ENCODE data around the gene CSN2. TPM values are rescaled to one million over a fixed set of nuclear protein-coding genes. Genes with fewer than 3 reads are reported as not detected.

Gene CSN2
- total and polyA plus RNA-seq, 10 of the 15 experiments (the other 5 are each of a cell fraction or from before 2014, with no cell fraction given), result not detected

- TF ChIP-seq, protein P1, sequence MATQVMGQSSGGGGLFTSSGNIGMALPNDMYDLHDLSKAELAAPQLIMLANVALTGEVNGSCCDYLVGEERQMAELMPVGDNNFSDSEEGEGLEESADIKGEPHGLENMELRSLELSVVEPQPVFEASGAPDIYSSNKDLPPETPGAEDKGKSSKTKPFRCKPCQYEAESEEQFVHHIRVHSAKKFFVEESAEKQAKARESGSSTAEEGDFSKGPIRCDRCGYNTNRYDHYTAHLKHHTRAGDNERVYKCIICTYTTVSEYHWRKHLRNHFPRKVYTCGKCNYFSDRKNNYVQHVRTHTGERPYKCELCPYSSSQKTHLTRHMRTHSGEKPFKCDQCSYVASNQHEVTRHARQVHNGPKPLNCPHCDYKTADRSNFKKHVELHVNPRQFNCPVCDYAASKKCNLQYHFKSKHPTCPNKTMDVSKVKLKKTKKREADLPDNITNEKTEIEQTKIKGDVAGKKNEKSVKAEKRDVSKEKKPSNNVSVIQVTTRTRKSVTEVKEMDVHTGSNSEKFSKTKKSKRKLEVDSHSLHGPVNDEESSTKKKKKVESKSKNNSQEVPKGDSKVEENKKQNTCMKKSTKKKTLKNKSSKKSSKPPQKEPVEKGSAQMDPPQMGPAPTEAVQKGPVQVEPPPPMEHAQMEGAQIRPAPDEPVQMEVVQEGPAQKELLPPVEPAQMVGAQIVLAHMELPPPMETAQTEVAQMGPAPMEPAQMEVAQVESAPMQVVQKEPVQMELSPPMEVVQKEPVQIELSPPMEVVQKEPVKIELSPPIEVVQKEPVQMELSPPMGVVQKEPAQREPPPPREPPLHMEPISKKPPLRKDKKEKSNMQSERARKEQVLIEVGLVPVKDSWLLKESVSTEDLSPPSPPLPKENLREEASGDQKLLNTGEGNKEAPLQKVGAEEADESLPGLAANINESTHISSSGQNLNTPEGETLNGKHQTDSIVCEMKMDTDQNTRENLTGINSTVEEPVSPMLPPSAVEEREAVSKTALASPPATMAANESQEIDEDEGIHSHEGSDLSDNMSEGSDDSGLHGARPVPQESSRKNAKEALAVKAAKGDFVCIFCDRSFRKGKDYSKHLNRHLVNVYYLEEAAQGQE (IDR thresholded peaks at IDR 0.05; ENCODE audit: low read depth, low read length), result no peak
- no peak for TF ChIP-seq IRF4 (IDR thresholded peaks at IDR 0.05; ENCODE audit: low read depth, low read length)
- no peak for TF ChIP-seq IKZF2 (IDR thresholded peaks at IDR 0.05)
- TF ChIP-seq EGR1 (IDR thresholded peaks at IDR 0.05; ENCODE audit: borderline replicate concordance in 1 of 2, low read depth in 2 of 2, low read length in 2 of 2), result no peak
- TF ChIP-seq PRDM15 (CRISPR knock-in tag; IDR thresholded peaks at IDR 0.05), result no peak
- TF ChIP-seq WRNIP1 (IDR thresholded peaks at IDR 0.05; ENCODE audit: borderline replicate concordance, low read depth, low read length), result no peak
- no peak for TF ChIP-seq ATF3 (IDR thresholded peaks at IDR 0.05; ENCODE audit: borderline replicate concordance, extremely low read depth, low read depth, low read length)
- no peak for TF ChIP-seq ZNF687 (IDR thresholded peaks at IDR 0.05)
- TF ChIP-seq JUND (IDR thresholded peaks at IDR 0.05; ENCODE audit: low read depth, low read length), result no peak
- TF ChIP-seq NBN (IDR thresholded peaks at IDR 0.05), result no peak
- TF ChIP-seq POLR2AphosphoS2 (IDR thresholded peaks at IDR 0.05; ENCODE audit: low read depth, low read length), result no peak
Measured at GRCh38 chr4:69934150-69934549, 31.4 kb downstream of the CSN2 start (continued).

Data from GM12878 (cell line).